Astrocyte of the spinal cord (primary cell): Measurements from ENCODE around the gene RASL12.

Source experiments
- DNase-seq: peaks from one replicate; pipeline ENCODE4 v3.0.0; 2011; ENCODE audit warnings: low read depth, low spot score
- H3K4me3 ChIP-seq: 2 replicates; pipeline ENCODE4 v1.5.1; 2011; ENCODE audit warnings: low read depth, mild to moderate bottlenecking, low read length, moderate library complexity
- CTCF ChIP-seq: IDR thresholded peaks from 2 replicates; pipeline ENCODE4 v1.5.1; 2012; ENCODE audit warnings: low read depth, mild to moderate bottlenecking, low read length, inconsistent platforms
- in situ Hi-C: cut with HindIII; loops from 2 replicates; pipeline ENCODE4 v1.10.0; 2017; ENCODE audit warnings: low sequenced_read_pairs

RASL12 gene

GRCh38 chr15:65072617-65073016 is 4.8 kb upstream of the RASL12 start:
- in situ Hi-C loops: no loop called here
- no peak overlapping the region for H3K4me3 ChIP-seq
- TF ChIP-seq CTCF: no peak
- no peak for DNase-seq

GRCh38 chr15:65072027-65072426 is 4.2 kb upstream of the RASL12 start:
- DNase-seq: no peak
- no peak overlapping the region for H3K4me3 ChIP-seq
- in situ Hi-C loops: no loop called here
- TF ChIP-seq CTCF: no peak

- H3K4me3 ChIP-seq: no peak overlapping the region
- no peak for DNase-seq
- in situ Hi-C loops: no loop called here
- no peak for TF ChIP-seq CTCF
Observed at GRCh38 chr15:65071381-65071811, 3.6 kb upstream of the RASL12 start.

GRCh38 chr15:65069779-65070546 is 2.2 kb upstream of the RASL12 start:
- H3K4me3 ChIP-seq: no peak overlapping the region
- in situ Hi-C loops: no loop called here
- no peak for TF ChIP-seq CTCF
- DNase-seq: no peak

- no peak overlapping the region for H3K4me3 ChIP-seq
- in situ Hi-C loops: no loop called here
- no peak for TF ChIP-seq CTCF
- peak; percentile 82 for DNase-seq
Observed at GRCh38 chr15:65069179-65069578, 1.4 kb upstream of the RASL12 start.

- in situ Hi-C loops: no loop called here
- no peak for TF ChIP-seq CTCF
- DNase-seq: no peak
- H3K4me3 ChIP-seq: no peak overlapping the region
Observed at GRCh38 chr15:65068403-65068788, 605 bp upstream of the RASL12 start.
